Common myeloid progenitor, CD34-positive (primary cell): ENCODE results near the gene NUP153.
"Not testable (repeated sequence)": the region's sequence is repeated elsewhere in the genome, so short reads cannot be mapped to it uniquely, and the experiment has no call there.

Experiments used
- CTCF ChIA-PET: fragments of 350-600 bp; sonication (Branson Sonifier 250); formaldehyde crosslinking; loops from one replicate; lab custom pipeline; 2021; ENCODE audit warnings: antibody characterized with exemption; lab: Charles Lee
- POLR2A ChIA-PET: fragments of 350-600 bp; sonication (Branson Sonifier 250); formaldehyde crosslinking; loops from one replicate; lab custom pipeline; 2021; ENCODE audit warnings: antibody characterized with exemption; lab: Charles Lee
- DNase-seq, 3 donors: peaks; one replicate each; pipeline versions ENCODE4 v3.0.0 to v3.0.0-alpha.2; 2013
- H3K27ac ChIP-seq, 2 experiments: 1 replicate in 1 of 2; 2 replicates in 1 of 2; pipeline ENCODE4 v1.7.0; 2013; ENCODE audit warnings: inconsistent platforms in 2 of 2, low read length in 2 of 2, mild to moderate bottlenecking in 2 of 2, low read depth in 1 of 2, moderate library complexity in 1 of 2; ENCODE audit not compliant: severe bottlenecking in 2 of 2, insufficient read depth in 1 of 2, poor library complexity in 1 of 2
- H3K27me3 ChIP-seq, 5 experiments: replicated peaks in 2 of 5; 1 replicate in 3 of 5; 2 replicates in 2 of 5; pipeline versions ENCODE4 v1.6.1 to v1.7.0; 2013; ENCODE audit warnings: low read length in 4 of 5, mild to moderate bottlenecking in 2 of 5, moderate library complexity in 2 of 5, inconsistent platforms in 1 of 5; ENCODE audit not compliant: insufficient read depth in 5 of 5, control insufficient read depth in 4 of 5
- H3K36me3 ChIP-seq, 4 experiments: 1 replicate in 2 of 4; 2 replicates in 2 of 4; pipeline versions ENCODE4 v1.6.1 to v1.7.0; 2013; ENCODE audit warnings: low read length in 3 of 4, control low read depth in 1 of 4, mild to moderate bottlenecking in 1 of 4; ENCODE audit not compliant: control insufficient read depth in 4 of 4, insufficient read depth in 4 of 4
- H3K4me1 ChIP-seq, 4 experiments: 1 replicate in 3 of 4; 2 replicates in 1 of 4; pipeline versions ENCODE4 v1.6.1 to v1.7.1; 2013; ENCODE audit warnings: low read length in 3 of 4, mild to moderate bottlenecking in 3 of 4, control low read depth in 1 of 4, inconsistent platforms in 1 of 4, moderate library complexity in 1 of 4; ENCODE audit not compliant: control insufficient read depth in 4 of 4, insufficient read depth in 4 of 4; ENCODE audit errors: control extremely low read depth in 1 of 4
- H3K4me3 ChIP-seq, 7 experiments: 1 replicate in 4 of 7; 2 replicates in 3 of 7; pipeline versions ENCODE4 v1.5.1 to v1.7.0; 2013; ENCODE audit warnings: mild to moderate bottlenecking in 7 of 7, low read length in 6 of 7, moderate library complexity in 6 of 7, inconsistent platforms in 2 of 7, low read depth in 2 of 7, control low read depth in 1 of 7; ENCODE audit not compliant: insufficient read depth in 4 of 7, control insufficient read depth in 1 of 7; ENCODE audit errors: extremely low read depth in 1 of 7
- H3K9me3 ChIP-seq, 5 experiments: 1 replicate in 4 of 5; 2 replicates in 1 of 5; pipeline versions ENCODE4 v1.6.1 to v1.7.1; 2013; ENCODE audit warnings: low read length in 4 of 5, mild to moderate bottlenecking in 2 of 5, inconsistent platforms in 1 of 5, low read depth in 1 of 5, moderate library complexity in 1 of 5; ENCODE audit not compliant: control insufficient read depth in 4 of 5, insufficient read depth in 2 of 5; ENCODE audit errors: control extremely low read depth in 1 of 5
- WGBS: methylation state at CpG from one replicate; pipeline ENCODE4 v1.1.5; 2013; ENCODE audit not compliant: insufficient coverage; 5-methylcytosine and 5-hydroxymethylcytosine counted together

The NUP153 gene

GRCh38 chr6:17581282-17581681 lies 125.4 kb downstream of the NUP153 start:
- ChIA-PET CTCF (interaction anchor here (0.9 to 2.1 kb wide), 4 partner anchors 9 to 425 kb away, joined by 4 to 7 read pairs (median 4); no protein-coding TSS in a partner anchor), POLR2A (interaction anchor here (0.7 kb wide), 1 partner anchor 1240 kb away, joined by 3 read pairs; no protein-coding TSS in a partner anchor)
- not testable (repeated sequence) for DNase-seq, H3K9me3 ChIP-seq, H3K36me3 ChIP-seq, H3K27ac ChIP-seq, H3K4me1 ChIP-seq, H3K27me3 ChIP-seq, H3K4me3 ChIP-seq
- WGBS, result 98% methylated on average over 6 of the region's 7 CpGs

DNA sequence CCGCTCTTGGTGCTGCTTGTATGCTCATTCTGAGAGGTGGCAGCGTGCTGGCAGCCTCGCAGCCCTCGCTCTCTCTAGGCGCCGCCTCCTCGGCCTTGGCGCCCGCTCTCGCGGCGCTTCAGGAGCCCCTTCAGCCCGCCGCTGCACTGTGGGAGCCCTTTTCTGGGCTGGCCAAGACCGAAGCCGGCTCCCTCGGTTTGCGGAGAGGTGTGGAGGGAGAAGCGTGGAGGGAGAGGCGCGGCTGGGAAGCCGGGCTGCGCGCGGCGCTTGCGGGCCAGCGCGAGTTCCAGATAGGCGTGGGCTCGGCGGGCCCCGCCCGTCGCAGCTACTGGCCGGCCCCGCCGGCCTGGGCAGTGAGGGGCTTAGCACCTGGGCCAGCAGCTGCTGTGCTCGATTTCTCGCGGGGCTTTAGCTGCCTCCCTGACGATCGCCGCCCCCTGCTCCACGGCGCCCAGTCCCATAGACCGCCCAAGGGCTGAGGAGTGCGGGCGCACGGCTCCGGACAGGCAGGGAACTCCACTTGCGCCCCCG lies 126.1 kb downstream of the NUP153 start:
- ChIA-PET POLR2A (no interaction called here), CTCF (interaction anchor here (1.0 to 2.1 kb wide), 3 partner anchors 110 to 424 kb away, joined by 4 to 7 read pairs (median 4); no protein-coding TSS in a partner anchor)
- H3K9me3 ChIP-seq, result peaks cover 0 to 9% (median 3%) of the 10 kb centered on the region in 5 experiments
- peak overlapping the region; percentile 30 to 72 (median 58) for H3K4me3 ChIP-seq
- peaks cover 0 to 4% (median under 1%) of the 10 kb centered on the region in 4 experiments for H3K4me1 ChIP-seq
- no peaks in the 10 kb centered on the region for H3K36me3 ChIP-seq
- no peak overlapping the region for H3K27ac ChIP-seq
- H3K27me3 ChIP-seq, result peaks cover 0 to 7% (median 1%) of the 10 kb centered on the region in 5 experiments
- WGBS, result 29% methylated on average over 35 of the region's 53 CpGs
- peak; percentile 29 to 69 (median 53) for DNase-seq

DNA sequence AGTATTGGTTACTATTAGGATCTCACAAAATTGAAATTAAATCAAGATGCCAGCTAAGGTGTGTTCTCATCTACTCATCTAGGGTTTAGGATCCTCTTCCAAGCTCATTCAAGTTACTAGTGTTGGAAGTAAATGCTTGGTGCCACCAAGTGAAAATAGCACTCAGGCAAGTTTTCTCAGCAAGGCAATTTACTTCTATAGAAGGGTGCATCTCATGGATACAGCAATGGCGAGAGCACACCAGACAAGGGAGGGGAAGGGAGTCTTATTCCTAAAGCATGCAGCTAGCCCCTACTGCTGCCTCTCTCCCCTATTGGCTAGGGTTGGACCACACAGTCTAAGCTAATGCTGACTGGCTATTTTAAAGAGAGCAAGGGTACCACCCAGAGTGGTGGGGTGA lies 129.7 kb downstream of the NUP153 start:
- no peaks in the 10 kb centered on the region for H3K36me3 ChIP-seq

DNA sequence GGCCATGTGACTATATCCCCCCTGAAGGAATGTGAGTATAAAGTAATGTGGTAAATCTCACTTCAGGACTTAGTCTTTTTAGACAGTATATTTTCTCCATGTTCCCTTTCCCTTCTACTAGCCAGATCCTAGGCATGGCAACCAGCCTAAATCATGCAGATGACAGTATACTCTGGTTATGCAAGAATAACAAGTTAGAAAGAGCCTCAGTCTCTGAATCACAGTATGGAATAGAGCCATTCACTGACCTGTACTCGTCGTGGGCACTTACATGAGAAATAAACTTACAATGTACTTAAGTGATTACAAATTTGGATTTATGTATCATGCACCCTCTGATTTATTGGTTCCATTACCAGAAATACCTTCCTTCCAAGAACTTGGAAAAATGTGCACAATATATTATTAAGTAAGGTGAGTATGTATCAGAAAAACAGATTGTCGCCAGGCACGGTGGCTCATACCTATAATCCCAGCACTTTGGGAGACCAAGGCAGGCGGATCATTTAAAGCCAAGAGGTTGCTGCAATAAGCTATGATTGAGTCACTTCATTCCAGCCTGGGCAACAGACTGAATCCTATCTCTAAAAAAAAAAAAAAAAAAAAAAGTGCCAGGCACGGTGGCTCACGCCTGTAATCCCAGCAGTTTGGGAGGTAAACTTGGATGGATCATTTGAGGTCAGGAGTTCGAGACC lies 131.7 kb downstream of the NUP153 start:
- ChIA-PET CTCF (no interaction called here), POLR2A (no interaction called here)
- 100% methylated on average over 4 of the region's 8 CpGs for WGBS
- Histone ChIP-seq H3K27ac (no peak overlapping the region), H3K36me3 (no peaks in the 10 kb centered on the region), H3K4me1 (no peaks in the 10 kb centered on the region), H3K4me3 (no peak overlapping the region), H3K9me3 (peaks cover 0 to 9% (median 3%) of the 10 kb centered on the region in 5 experiments), H3K27me3 (peaks cover 0 to 2% (median 0%) of the 10 kb centered on the region in 5 experiments)
- no peak for DNase-seq

More for the DNA sequence above, 129.7 kb downstream of the NUP153 start:
- Histone ChIP-seq H3K9me3 (peaks cover 0 to 9% (median 3%) of the 10 kb centered on the region in 5 experiments), H3K4me1 (peaks cover 0 to 2% (median 0%) of the 10 kb centered on the region in 4 experiments), H3K27ac (no peak overlapping the region), H3K4me3 (no peak overlapping the region), H3K27me3 (peaks cover 0 to 7% (median 1%) of the 10 kb centered on the region in 5 experiments)
- CTCF ChIA-PET, result interaction anchor here (0.8 to 1.1 kb wide), 2 partner anchors 9 to 21 kb away, joined by 3 read pairs; no protein-coding TSS in a partner anchor
- WGBS, result 90% methylated on average over 1 of the region's 1 CpG
- DNase-seq, result no peak
- POLR2A ChIA-PET, result no interaction called here

DNA sequence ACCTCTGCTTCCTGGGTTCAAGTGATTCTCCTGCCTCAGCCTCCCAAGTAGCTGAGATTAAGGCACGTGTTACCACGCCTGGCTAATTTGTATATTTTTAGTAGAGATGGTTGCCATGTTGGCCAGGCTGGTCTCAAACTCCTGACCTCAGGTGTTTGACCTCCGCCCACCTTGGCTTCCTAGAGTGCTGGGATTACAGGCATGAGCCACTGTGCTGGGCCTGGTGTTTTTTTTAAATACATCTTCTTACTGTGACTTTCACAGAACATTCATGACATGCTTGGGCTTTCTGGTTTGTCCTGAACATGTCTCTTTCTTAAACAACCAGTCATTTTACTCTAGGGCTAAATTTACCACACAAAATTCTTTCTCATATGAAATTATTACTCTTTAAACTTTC lies 141.3 kb downstream of the NUP153 start:
- 100% methylated on average over 1 of the region's 3 CpGs for WGBS
- Histone ChIP-seq H3K36me3 (no peaks in the 10 kb centered on the region), H3K27ac (no peak overlapping the region), H3K27me3 (no peaks in the 10 kb centered on the region), H3K9me3 (peaks cover 2 to 15% (median 5%) of the 10 kb centered on the region in 5 experiments), H3K4me3 (no peak overlapping the region), H3K4me1 (no peaks in the 10 kb centered on the region)
- ChIA-PET CTCF (no interaction called here), POLR2A (no interaction called here)
- no peak for DNase-seq
